OCI-LY1 (cell line): ENCODE measurements around the gene DPP6.

ENCODE experiments used
- CTCF ChIP-seq: fragments of 200-600 bp; sonication (generic), shearing (Covaris generic); IDR thresholded peaks from 2 replicates; pipeline ENCODE4 v1.5.1; 2017; ENCODE audit warnings: mild to moderate bottlenecking, antibody characterized with exemption, low read length, moderate library complexity, mixed read lengths
- EZH2 ChIP-seq: fragments of 200-600 bp; sonication (generic), shearing (Covaris generic); IDR thresholded peaks from 2 replicates; pipeline ENCODE4 v1.8.0; 2017; ENCODE audit warnings: borderline replicate concordance, mixed run types, mild to moderate bottlenecking, antibody characterized with exemption, low read length, moderate library complexity, mixed read lengths

GRCh38 chr7:154884348-154884920, 832.2 kb downstream of the DPP6 start:
- TF ChIP-seq CTCF, result no peak
- TF ChIP-seq EZH2, result no peak
